K562 (cell line): ENCODE data around the gene PCCA. TPM values are rescaled to one million over a fixed set of nuclear protein-coding genes. Genes with fewer than 3 reads are reported as not detected.
A peak's percentile ranks its signal among the peaks of the same experiment; 100 is the strongest.

Source experiments
- ATAC-seq: fragments of 200-7000 bp; cut with Tn5 transposase; 3 replicates; pipeline ENCODE4 v1.9.1; 2020; ENCODE audit warnings: moderate library complexity
- BruUV-seq: library from RNA; stranded (reverse); fragments of 400-500 nt; replicated peaks from 2 replicates; lab custom pipeline; 2021; lab: Mats Ljungman, UMichigan
- CTCF ChIA-PET: fragments of 300-600 bp; formaldehyde crosslinking; extraction: SDS; loops from one replicate; lab custom pipeline; 2021; ENCODE audit warnings: low intra/inter-chr PET ratio; lab: Yijun Ruan, JAX
- POLR2A ChIA-PET: fragments of 300-600, 350-650 bp; sonication (Branson Sonifier 250); formaldehyde crosslinking; extraction: SDS; loops from one replicate; lab custom pipeline; 2021; ENCODE audit warnings: antibody characterized with exemption, inconsistent platforms; lab: Yijun Ruan, JAX
- DNase-seq, 4 experiments: peaks; one replicate each; pipeline versions ENCODE4 v3.0.0 to v3.0.0-alpha.2; 2011 to 2018; ENCODE audit warnings: low spot score in 3 of 4, mixed read lengths in 3 of 4; ENCODE audit errors: extremely low read depth in 1 of 4
- FAIRE-seq: peaks from 2 replicates; lab custom pipeline; 2011; peaks lifted over from hg19 to GRCh38; lab: Jason Lieb, UNC
- H2AFZ ChIP-seq: 2 replicates; pipeline ENCODE4 v1.6.0; 2011; ENCODE audit warnings: low read depth, low read length, control low read depth, inconsistent platforms
- H3K27ac ChIP-seq: fragments of 200-600 bp; 3 replicates; pipeline ENCODE4 v1.8.0; 2011; ENCODE audit warnings: low read depth, mild to moderate bottlenecking, control low read depth, inconsistent platforms, low read length, moderate library complexity, mixed read lengths; ENCODE audit errors: extremely low read depth
- H3K27me3 ChIP-seq, 2 experiments: fragments of 300-600 bp in 1 of 2; 2 replicates in 1 of 2; 3 replicates in 1 of 2; pipeline versions ENCODE4 v1.6.0 to v1.8.0; 2011; ENCODE audit warnings: inconsistent platforms in 2 of 2, low read length in 2 of 2, mild to moderate bottlenecking in 1 of 2, mixed read lengths in 1 of 2, moderate library complexity in 1 of 2; ENCODE audit not compliant: control insufficient read depth in 2 of 2, insufficient read depth in 2 of 2
- H3K36me3 ChIP-seq: fragments of 300-600 bp; 3 replicates; pipeline ENCODE4 v1.8.0; 2011; ENCODE audit warnings: mild to moderate bottlenecking, low read length, inconsistent platforms; ENCODE audit not compliant: control insufficient read depth, insufficient read depth
- H3K4me1 ChIP-seq, 2 experiments: fragments of 200-600 bp in 1 of 2; replicated peaks in 1 of 2; 2 replicates in 1 of 2; 3 replicates in 1 of 2; pipeline versions ENCODE4 v1.5.1 to v1.8.0; 2011; ENCODE audit warnings: inconsistent platforms in 2 of 2, low read length in 2 of 2, mild to moderate bottlenecking in 1 of 2, mixed read lengths in 1 of 2, moderate library complexity in 1 of 2; ENCODE audit not compliant: control insufficient read depth in 2 of 2, insufficient read depth in 2 of 2
- H3K4me2 ChIP-seq: 2 replicates; pipeline ENCODE4 v1.6.1; 2011; ENCODE audit warnings: low read length, control low read depth, inconsistent platforms, mixed read lengths; ENCODE audit not compliant: insufficient read depth
- H3K4me3 ChIP-seq: fragments of 200-600 bp; sonication (generic), shearing (Covaris generic); 2 replicates; pipeline ENCODE4 v1.5.1; 2016; ENCODE audit warnings: control low read depth, inconsistent platforms
- H3K79me2 ChIP-seq: fragments of 200-600 bp; 3 replicates; pipeline ENCODE4 v1.8.0; 2011; ENCODE audit warnings: low read length, inconsistent platforms; ENCODE audit not compliant: control insufficient read depth, insufficient read depth
- H3K9ac ChIP-seq, 2 experiments: 2 replicates each; pipeline versions ENCODE4 v1.6.0 to v1.6.1; 2011; ENCODE audit warnings: low read depth in 2 of 2, low read length in 2 of 2, control low read depth in 1 of 2, inconsistent platforms in 1 of 2, mild to moderate bottlenecking in 1 of 2, mixed read lengths in 1 of 2; ENCODE audit not compliant: insufficient read depth in 1 of 2
- H3K9me1 ChIP-seq: one replicate; pipeline ENCODE4 v1.6.0; 2011; ENCODE audit warnings: inconsistent platforms, mild to moderate bottlenecking, low read length, moderate library complexity; ENCODE audit not compliant: control insufficient read depth, insufficient read depth
- H3K9me3 ChIP-seq: replicated peaks from 2 replicates; pipeline ENCODE4 v1.5.1; 2011; ENCODE audit warnings: low read depth, low read length, inconsistent platforms; ENCODE audit not compliant: control insufficient read depth, insufficient read depth
- H4K20me1 ChIP-seq: replicated peaks from 2 replicates; pipeline ENCODE4 v1.6.1; 2011; ENCODE audit warnings: low read length, inconsistent platforms, mixed read lengths; ENCODE audit not compliant: control insufficient read depth, insufficient read depth
- ARID4B ChIP-seq: sonication (generic); formaldehyde crosslinking; IDR thresholded peaks from 2 replicates; pipeline ENCODE4 v1.8.0; 2022; ENCODE audit warnings: mild to moderate bottlenecking, missing genetic modification reagents
- FOSL1 ChIP-seq: fragments of 200-800 bp; sonication (Bioruptor generic); conservative IDR thresholded peaks from 2 replicates; pipeline ENCODE4 v1.6.1; 2016; ENCODE audit warnings: missing genetic modification characterization, missing compliant biosample characterization
- NR2C1 ChIP-seq, 2 experiments: fragments of 450-650 bp; IDR thresholded peaks; 2 replicates each; pipeline ENCODE4 v1.6.1; 2017; ENCODE audit warnings: mild to moderate bottlenecking in 2 of 2, antibody characterized with exemption in 1 of 2, inconsistent platforms in 1 of 2, missing compliant biosample characterization in 1 of 2, missing genetic modification characterization in 1 of 2
- NR2C2 ChIP-seq, 2 experiments: fragments of 200-800 bp in 1 of 2; sonication (Bioruptor generic) in 1 of 2; sonication (generic) in 1 of 2; formaldehyde crosslinking in 1 of 2; IDR thresholded peaks; 2 replicates each; pipeline versions ENCODE4 v1.6.1 to v1.8.0; 2016 to 2022; ENCODE audit warnings: mild to moderate bottlenecking in 1 of 2, missing compliant biosample characterization in 1 of 2, missing genetic modification characterization in 1 of 2, missing genetic modification reagents in 1 of 2
- REST ChIP-seq, 2 experiments: fragments of 450-650 bp; formaldehyde crosslinking in 1 of 2; IDR thresholded peaks; 2 replicates each; pipeline versions ENCODE4 v1.4.0 to v1.6.1; 2014 to 2020; ENCODE audit warnings: mild to moderate bottlenecking in 2 of 2, borderline replicate concordance in 1 of 2, low read depth in 1 of 2
- WGBS: fragments of 100-300 bp; shearing (Covaris generic); methylation state at CpG from one replicate; pipeline ENCODE4 v1.1.6; 2016; ENCODE audit warnings: low coverage, mixed read lengths; ENCODE audit not compliant: insufficient coverage; ENCODE audit errors: missing lambda C conversion rate; 5-methylcytosine and 5-hydroxymethylcytosine counted together
- in situ Hi-C: fragments of 300-500 bp; cut with MboI; formaldehyde crosslinking; loops from 4 replicates; pipeline ENCODE4 v1.15.0; 2018; ENCODE audit warnings: inconsistent platforms, mixed read lengths
- intact Hi-C: fragments of 100-400 bp; cut with micrococcal nuclease; formaldehyde crosslinking; loops from 2 replicates; pipeline ENCODE4 v1.14.2; 2022
- polyA plus RNA-seq, 8 experiments: library from polyadenylated mRNA; depleted of rRNA in 4 of 8; stranded (reverse) in 5 of 8; unstranded in 3 of 8; fragments of >200 nt; fragmentation: Nextera tagmentation in 2 of 8; fragmentation: Illumina TruSeq in 1 of 8; extraction: Ambion mirVana in 2 of 8; extraction: Trizol in 1 of 8; gene quantifications; 2 replicates each; pipeline versions ENCODE4 v1.2.1 to v1.2.3, GENCODE V29; 2011 to 2014; ENCODE audit warnings: inconsistent platforms in 1 of 8, missing spikeins in 1 of 8
- total RNA-seq, 7 experiments: library from RNA; depleted of rRNA in 6 of 7; stranded (reverse); fragments of >200 nt in 6 of 7; fragmentation: Illumina TruSeq in 2 of 7; extraction: Trizol in 2 of 7; gene quantifications; 2 replicates each; pipeline versions ENCODE4 v1.2.1 to v1.2.3, GENCODE V29; 2011 to 2021; ENCODE audit warnings: low replicate concordance in 1 of 7

The PCCA gene
- total and polyA plus RNA-seq, 9 of the 15 experiments (the other 6 are each of a cell fraction or from before 2014, with no cell fraction given) = 5.2 to 14.1 (median 9.7) TPM

- peak; percentile 11 for FAIRE-seq
- TF ChIP-seq ARID4B (CRISPR knock-in tag) (no peak), NR2C2 (CRISPR knock-in tag; IDR thresholded peaks at IDR 0.05) (no peak), NR2C2 (tag; IDR thresholded peaks at IDR 0.05) (peak; percentile 68; the same call in 1 of the 2 replicates), NR2C1 (IDR thresholded peaks at IDR 0.05) (no peak), NR2C1 (tag; IDR thresholded peaks at IDR 0.05) (peak; percentile 25; the same call in 1 of the 2 replicates), FOSL1 (tag) (peak; percentile 46; the same call in 1 of the 2 replicates), REST (IDR thresholded peaks at IDR 0.05; ENCODE audit: borderline replicate concordance) (peak; percentile 22; the same call in 1 of the 2 replicates), REST (CRISPR knock-in tag; IDR thresholded peaks at IDR 0.05; ENCODE audit: low read depth) (no peak)
Measured at GRCh38 chr13:100100115-100100879, 11.4 kb downstream of the PCCA start.

More at GRCh38 chr13:100100115-100100879, 11.4 kb downstream of the PCCA start:
- Histone ChIP-seq H3K4me3 (no peak overlapping the region), H2AFZ (no peak overlapping the region), H3K9ac (no peak overlapping the region), H3K27me3 (no peaks in the 10 kb centered on the region), H4K20me1 (no peaks in the 10 kb centered on the region), H3K4me2 (no peak overlapping the region), H3K79me2 (no peaks in the 10 kb centered on the region), H3K36me3 (no peaks in the 10 kb centered on the region), H3K9me1 (no peaks in the 10 kb centered on the region), H3K27ac (peak overlapping the region; percentile 48; the same call in 1 of the 3 replicates), H3K9me3 (no peaks in the 10 kb centered on the region), H3K4me1 (peaks cover 3 to 4% of the 10 kb centered on the region in 2 experiments; a peak in 2 of 5 replicates)
- in situ Hi-C loops (no loop called here), intact Hi-C loops (no loop called here)
- POLR2A ChIA-PET = no interaction called here
- DNase-seq (peak in 1 of 4 experiments; percentile 9), ATAC-seq (no peak; the same call in 2 of the 3 replicates)
- CTCF ChIA-PET = no interaction called here
- 17% methylated on average over 8 of the region's 10 CpGs for WGBS
- no TSS peak for BruUV-seq
